Measurements from ENCODE around the gene DLGAP1. TPM values are rescaled to one million over a fixed set of nuclear protein-coding genes. Genes with fewer than 3 reads are reported as not detected.

DLGAP1 gene
- total and polyA plus RNA-seq, 2 of the 4 experiments (the other 2 are of a cell fraction) = under 0.01 to 0.09 TPM

DNA sequence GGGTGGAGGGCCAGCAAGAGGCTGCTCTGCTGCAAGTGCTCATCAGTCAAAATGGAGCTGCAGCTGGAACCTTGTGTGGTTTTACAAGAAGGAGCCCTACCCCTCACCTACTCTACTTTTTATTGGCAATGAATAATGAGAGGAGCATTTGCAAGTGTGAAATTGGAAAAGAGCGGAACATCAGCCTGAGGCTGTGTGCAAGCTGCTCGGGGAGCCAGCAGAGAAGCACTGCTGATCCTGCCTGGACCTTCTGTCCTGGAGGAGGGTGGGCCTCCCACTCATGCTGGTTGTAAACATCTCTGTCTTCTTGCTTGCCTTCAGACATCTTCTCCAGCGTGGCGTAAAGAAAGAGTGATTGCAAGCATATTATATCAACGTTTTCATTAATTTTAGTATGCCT lies 256.2 kb downstream of the DLGAP1 start:
- Histone ChIP-seq H4K20me1 (ENCODE audit: insufficient read depth, low read length) (no peaks in the 10 kb centered on the region), H3K27ac (ENCODE audit: insufficient read depth, low read length) (no peak overlapping the region), H4K91ac (ENCODE audit: insufficient read depth, low read depth, low read length) (no peak overlapping the region), H4K5ac (ENCODE audit: low read depth, low read length) (no peak overlapping the region), H4K8ac (ENCODE audit: low read depth in 2 of 2, low read length in 2 of 2) (no peak overlapping the region), H3K9me3 (ENCODE audit: control insufficient read depth, insufficient read depth, low read length) (no peaks in the 10 kb centered on the region; the same call in 1 of the 2 replicates), H3K23ac (ENCODE audit: low read depth, low read length) (no peak overlapping the region), H2BK20ac (ENCODE audit: low read depth, low read length) (no peak overlapping the region), H2BK120ac (ENCODE audit: low read depth, low read length) (no peak overlapping the region), H3K9me1 (ENCODE audit: insufficient read depth, low read length) (no peaks in the 10 kb centered on the region), H2AK9ac (replicated peaks; ENCODE audit: low read depth, low read length, poor library complexity) (peak overlapping the region; percentile 37), H2AFZ (replicated peaks; ENCODE audit: low read length, poor library complexity) (no peak overlapping the region), H3K27me3 (ENCODE audit: control insufficient read depth, insufficient read depth, low read length) (no peaks in the 10 kb centered on the region), H3K56ac (ENCODE audit: extremely low read depth, insufficient read depth, low read length) (no peak overlapping the region), H3K18ac (ENCODE audit: low read depth, low read length) (no peak overlapping the region), H3K79me1 (ENCODE audit: low read depth in 1 of 2, low read length in 2 of 2) (no peaks in the 10 kb centered on the region), H3K36me3 (ENCODE audit: control insufficient read depth, insufficient read depth, low read length) (no peaks in the 10 kb centered on the region), H2BK5ac (ENCODE audit: low read depth, low read length, poor library complexity, severe bottlenecking) (no peak overlapping the region), H3K4me1 (ENCODE audit: control insufficient read depth, insufficient read depth, low read length) (no peaks in the 10 kb centered on the region), H3K9ac (ENCODE audit: low read depth, low read length) (no peak overlapping the region), H3K14ac (replicated peaks; ENCODE audit: low read depth, low read length) (no peak overlapping the region), H3K4me2 (ENCODE audit: low read depth, low read length) (no peak overlapping the region), H2AK5ac (ENCODE audit: low read depth, low read length) (no peak overlapping the region), H3K4ac (ENCODE audit: low read depth, low read length) (no peak overlapping the region), H2BK15ac (ENCODE audit: low read depth, low read length) (no peak overlapping the region), H3K4me3 (ENCODE audit: insufficient read depth, low read depth, low read length) (no peak overlapping the region)
- no peak for DNase-seq
- in situ Hi-C loops (cut with MboI; ENCODE audit: low sequenced_read_pairs) = loop anchor here (10.0 kb wide), 1 partner anchor 56 kb away; no protein-coding TSS in a partner anchor
- ChIA-PET POLR2A (ENCODE audit: unreplicated experiment) (no interaction called here), CTCF (no interaction called here)
- TF ChIP-seq RFX5 (IDR thresholded peaks at IDR 0.05; ENCODE audit: low read depth, low read length) (no peak), SMC3 (IDR thresholded peaks at IDR 0.05; ENCODE audit: low read depth, low read length) (no peak), RAD21 (IDR thresholded peaks at IDR 0.05; ENCODE audit: low read length) (no peak), USF2 (IDR thresholded peaks at IDR 0.05; ENCODE audit: low read depth, low read length) (no peak), FOS (IDR thresholded peaks at IDR 0.05; ENCODE audit: low read depth, low read length) (no peak), CHD1 (IDR thresholded peaks at IDR 0.05; ENCODE audit: low read depth, low read length) (no peak), ELK1 (IDR thresholded peaks at IDR 0.05; ENCODE audit: borderline replicate concordance, low read depth, low read length) (no peak), BHLHE40 (IDR thresholded peaks at IDR 0.05; ENCODE audit: low read depth, low read length) (no peak), MXI1 (IDR thresholded peaks at IDR 0.05; ENCODE audit: borderline replicate concordance, low read depth, low read length) (no peak), CEBPB (IDR thresholded peaks at IDR 0.05; ENCODE audit: low read depth, low read length) (no peak), POLR2A (IDR thresholded peaks at IDR 0.05; ENCODE audit: low read depth, low read length) (no peak), MAZ (IDR thresholded peaks at IDR 0.05; ENCODE audit: borderline replicate concordance, low read depth, low read length) (no peak)
- TF ChIP-seq, protein P1, sequence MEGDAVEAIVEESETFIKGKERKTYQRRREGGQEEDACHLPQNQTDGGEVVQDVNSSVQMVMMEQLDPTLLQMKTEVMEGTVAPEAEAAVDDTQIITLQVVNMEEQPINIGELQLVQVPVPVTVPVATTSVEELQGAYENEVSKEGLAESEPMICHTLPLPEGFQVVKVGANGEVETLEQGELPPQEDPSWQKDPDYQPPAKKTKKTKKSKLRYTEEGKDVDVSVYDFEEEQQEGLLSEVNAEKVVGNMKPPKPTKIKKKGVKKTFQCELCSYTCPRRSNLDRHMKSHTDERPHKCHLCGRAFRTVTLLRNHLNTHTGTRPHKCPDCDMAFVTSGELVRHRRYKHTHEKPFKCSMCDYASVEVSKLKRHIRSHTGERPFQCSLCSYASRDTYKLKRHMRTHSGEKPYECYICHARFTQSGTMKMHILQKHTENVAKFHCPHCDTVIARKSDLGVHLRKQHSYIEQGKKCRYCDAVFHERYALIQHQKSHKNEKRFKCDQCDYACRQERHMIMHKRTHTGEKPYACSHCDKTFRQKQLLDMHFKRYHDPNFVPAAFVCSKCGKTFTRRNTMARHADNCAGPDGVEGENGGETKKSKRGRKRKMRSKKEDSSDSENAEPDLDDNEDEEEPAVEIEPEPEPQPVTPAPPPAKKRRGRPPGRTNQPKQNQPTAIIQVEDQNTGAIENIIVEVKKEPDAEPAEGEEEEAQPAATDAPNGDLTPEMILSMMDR (conservative IDR thresholded peaks at IDR 0.05; ENCODE audit: low read depth, low read length) = no peak
- 67% methylated on average over 2 of the region's 5 CpGs; no CpG with 5 or more reads in 1 of the 2 experiments for WGBS, 2 experiments (ENCODE audit: extremely low coverage in 2 of 2, insufficient read length in 1 of 2)
- dilution Hi-C loops (cut with HindIII; ENCODE audit: low sequenced_read_pairs, unreplicated experiment) = no loop called here
- no peak for ATAC-seq (ENCODE audit: low read depth)
- BruUV-seq (replicated peaks) = no TSS peak
- intact Hi-C loops (cut with micrococcal nuclease) = no loop called here
